ENCODE data around the gene TNIP1. TPM values are rescaled to one million over a fixed set of nuclear protein-coding genes. Genes with fewer than 3 reads are reported as not detected.
A peak's percentile ranks its signal among the peaks of the same experiment; 100 is the strongest.

Gene TNIP1
- total RNA-seq, 1 donor from 2014 or later, result 65.6 TPM

DNA sequence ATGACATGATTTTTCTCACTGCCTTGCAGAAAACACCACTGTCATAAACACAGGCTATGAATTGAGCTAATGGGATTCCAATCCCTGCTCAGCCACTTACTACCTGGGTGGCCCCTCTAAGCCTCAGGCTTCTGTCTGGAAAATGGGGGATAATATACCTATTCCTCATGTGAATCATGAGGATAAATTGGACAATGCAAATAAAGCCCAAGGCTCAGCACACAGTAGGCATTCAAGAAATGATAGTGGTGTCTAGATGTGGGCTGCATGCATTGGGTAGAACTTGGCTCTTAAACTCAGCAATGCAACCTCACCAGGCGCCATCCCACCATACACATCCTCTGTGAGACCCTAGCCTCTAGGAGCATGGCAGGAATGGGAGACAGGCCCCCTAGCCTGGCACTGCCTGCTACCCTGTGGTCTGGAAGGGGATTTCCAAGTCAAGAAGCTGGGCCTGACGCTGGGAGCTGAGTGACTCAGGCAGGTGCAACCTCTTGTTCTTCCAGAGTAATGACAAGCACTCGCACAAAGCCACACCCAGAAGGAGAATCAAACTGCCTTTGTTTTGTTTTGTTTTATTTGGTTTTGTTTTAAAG, 2.3 kb upstream of the TNIP1 start:
- TF ChIP-seq, protein P1, sequence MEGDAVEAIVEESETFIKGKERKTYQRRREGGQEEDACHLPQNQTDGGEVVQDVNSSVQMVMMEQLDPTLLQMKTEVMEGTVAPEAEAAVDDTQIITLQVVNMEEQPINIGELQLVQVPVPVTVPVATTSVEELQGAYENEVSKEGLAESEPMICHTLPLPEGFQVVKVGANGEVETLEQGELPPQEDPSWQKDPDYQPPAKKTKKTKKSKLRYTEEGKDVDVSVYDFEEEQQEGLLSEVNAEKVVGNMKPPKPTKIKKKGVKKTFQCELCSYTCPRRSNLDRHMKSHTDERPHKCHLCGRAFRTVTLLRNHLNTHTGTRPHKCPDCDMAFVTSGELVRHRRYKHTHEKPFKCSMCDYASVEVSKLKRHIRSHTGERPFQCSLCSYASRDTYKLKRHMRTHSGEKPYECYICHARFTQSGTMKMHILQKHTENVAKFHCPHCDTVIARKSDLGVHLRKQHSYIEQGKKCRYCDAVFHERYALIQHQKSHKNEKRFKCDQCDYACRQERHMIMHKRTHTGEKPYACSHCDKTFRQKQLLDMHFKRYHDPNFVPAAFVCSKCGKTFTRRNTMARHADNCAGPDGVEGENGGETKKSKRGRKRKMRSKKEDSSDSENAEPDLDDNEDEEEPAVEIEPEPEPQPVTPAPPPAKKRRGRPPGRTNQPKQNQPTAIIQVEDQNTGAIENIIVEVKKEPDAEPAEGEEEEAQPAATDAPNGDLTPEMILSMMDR (IDR thresholded peaks at IDR 0.05; ENCODE audit: insufficient read depth, low read length, severe bottlenecking), result no peak
- Histone ChIP-seq H3K36me3 (ENCODE audit: control insufficient read depth, insufficient read depth, low read length) (peaks cover 3% of the 10 kb centered on the region), H3K27me3 (ENCODE audit: control insufficient read depth, insufficient read depth, low read length) (no peaks in the 10 kb centered on the region), H3K4me3 (ENCODE audit: low read depth, low read length) (no peak overlapping the region)
- peak; percentile 66 for FAIRE-seq
- DNase-seq (ENCODE audit: low read depth), result peak; percentile 95

DNA sequence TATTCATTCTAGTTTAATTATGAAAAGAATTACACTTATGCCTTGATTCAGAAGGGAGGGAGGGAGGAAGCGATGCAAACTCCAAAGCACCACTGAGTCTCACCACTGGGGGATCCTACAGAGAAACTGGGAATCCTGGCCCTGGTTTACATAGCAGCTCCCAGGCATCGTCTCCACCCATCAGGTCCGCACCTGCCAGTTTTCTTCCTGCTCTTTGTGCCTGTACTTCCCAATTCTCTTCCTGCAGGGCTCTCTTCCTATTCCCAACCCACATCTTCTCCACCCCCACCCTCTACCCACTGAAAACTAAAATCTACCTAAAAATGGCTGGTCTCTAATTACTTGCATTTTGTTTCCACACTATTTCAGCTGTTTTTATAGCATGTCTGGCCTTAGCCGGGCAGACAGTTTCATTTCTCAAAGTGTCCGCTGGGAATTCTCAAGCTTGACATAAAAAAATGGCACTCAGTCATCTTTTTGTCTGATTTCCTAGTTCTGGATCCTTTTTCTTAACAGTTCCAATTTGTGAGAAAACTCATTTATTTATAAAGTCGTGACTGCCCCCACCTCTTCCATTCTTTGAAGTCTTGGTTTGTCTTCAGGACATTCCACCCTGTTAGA, 1.6 kb upstream of the TNIP1 start:
- no peak overlapping the region for H3K4me3 ChIP-seq (ENCODE audit: low read depth, low read length)
- DNase-seq (ENCODE audit: low read depth), result peak; percentile 73
- peaks cover 5% of the 10 kb centered on the region for H3K36me3 ChIP-seq (ENCODE audit: control insufficient read depth, insufficient read depth, low read length)
- TF ChIP-seq, protein P1 (IDR thresholded peaks at IDR 0.05; ENCODE audit: insufficient read depth, low read length, severe bottlenecking), result peak; percentile 32
- FAIRE-seq, result no peak
- H3K27me3 ChIP-seq (ENCODE audit: control insufficient read depth, insufficient read depth, low read length), result no peaks in the 10 kb centered on the region

DNA sequence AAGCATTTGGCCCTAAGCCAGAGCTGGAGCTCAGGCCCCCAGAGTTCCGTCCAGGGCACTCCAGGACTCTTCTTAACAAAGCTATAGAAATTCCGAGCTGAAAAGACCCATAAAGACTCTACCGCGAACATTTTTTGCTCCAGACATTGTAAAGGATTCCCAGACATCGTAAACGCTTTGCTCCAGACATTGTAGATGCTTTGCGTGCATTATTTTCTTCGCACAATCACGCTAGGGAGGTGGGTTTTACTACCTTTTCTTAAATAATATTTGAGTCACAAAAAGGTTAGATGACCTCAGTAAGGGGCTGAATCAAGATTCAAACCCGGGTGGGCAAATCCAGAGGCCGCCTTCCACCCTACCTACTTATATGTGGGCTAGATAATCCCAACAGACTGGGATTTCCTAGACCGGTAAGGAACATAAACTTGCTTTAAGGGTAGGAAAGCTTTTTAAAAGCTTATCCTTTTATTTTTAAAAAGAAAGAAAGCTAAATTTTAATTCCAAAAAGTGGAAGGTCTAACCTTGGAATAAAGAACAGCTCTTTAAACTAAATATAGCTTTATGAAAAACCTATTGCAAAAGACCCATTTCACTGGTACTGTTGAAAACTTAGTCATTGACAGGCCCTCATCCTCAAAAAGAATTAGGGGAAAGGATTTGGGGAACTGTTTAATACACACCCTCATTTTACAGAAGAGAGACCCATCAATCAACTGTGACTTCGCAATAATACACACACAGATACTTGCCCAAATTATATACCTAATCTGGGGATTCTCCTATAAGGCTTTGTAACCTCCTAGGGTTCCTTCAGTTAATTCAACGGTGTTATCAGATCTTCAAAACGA, 822 bp upstream of the TNIP1 start:
- FAIRE-seq (no peak), DNase-seq (ENCODE audit: low read depth) (no peak)
- Histone ChIP-seq H3K36me3 (ENCODE audit: control insufficient read depth, insufficient read depth, low read length) (peaks cover 7% of the 10 kb centered on the region), H3K27me3 (ENCODE audit: control insufficient read depth, insufficient read depth, low read length) (no peaks in the 10 kb centered on the region), H3K4me3 (ENCODE audit: low read depth, low read length) (peak overlapping the region; percentile 80)
- TF ChIP-seq, protein P1 (IDR thresholded peaks at IDR 0.05; ENCODE audit: insufficient read depth, low read length, severe bottlenecking), result no peak

DNA sequence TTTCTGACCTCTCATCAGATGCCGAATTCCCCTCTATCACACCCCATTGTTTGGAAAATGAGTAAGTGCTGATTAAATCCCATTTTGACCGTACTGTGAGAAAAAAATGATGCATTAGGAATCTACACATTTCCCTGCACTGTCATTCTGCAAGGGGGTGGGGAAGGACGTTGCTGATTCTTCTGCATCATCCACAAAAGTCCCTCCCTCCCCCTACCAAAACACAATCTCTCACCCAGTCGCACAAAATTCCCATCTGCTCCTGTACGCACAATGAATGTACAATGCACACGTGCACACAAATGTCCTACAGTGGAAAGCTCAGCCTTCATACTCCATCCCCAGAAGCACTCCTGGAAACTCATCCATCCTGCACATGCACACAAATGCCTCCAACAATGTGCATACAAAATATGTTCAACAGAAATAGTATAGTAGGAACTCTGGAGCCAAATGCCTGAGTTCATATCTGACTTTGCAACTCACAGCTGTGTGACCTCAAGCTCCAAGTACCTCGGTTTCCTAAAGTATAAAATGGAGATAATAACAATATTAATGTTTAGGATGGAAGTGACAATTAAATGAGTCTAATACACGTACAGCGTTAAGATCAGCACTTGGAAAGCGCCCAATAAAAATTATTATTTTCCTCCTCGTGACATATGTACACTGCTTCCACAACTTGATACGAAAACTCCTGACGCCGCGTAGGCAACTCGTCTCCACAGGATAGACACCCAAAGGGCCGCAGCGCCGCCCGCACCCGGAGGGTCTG, 809 bp downstream of the TNIP1 start:
- Histone ChIP-seq H3K27me3 (ENCODE audit: control insufficient read depth, insufficient read depth, low read length) (no peaks in the 10 kb centered on the region), H3K36me3 (ENCODE audit: control insufficient read depth, insufficient read depth, low read length) (peaks cover 7% of the 10 kb centered on the region), H3K4me3 (ENCODE audit: low read depth, low read length) (peak overlapping the region; percentile 80)
- FAIRE-seq, result no peak
- TF ChIP-seq, protein P1 (IDR thresholded peaks at IDR 0.05; ENCODE audit: insufficient read depth, low read length, severe bottlenecking), result no peak
- DNase-seq (ENCODE audit: low read depth), result peak; percentile 90

DNA sequence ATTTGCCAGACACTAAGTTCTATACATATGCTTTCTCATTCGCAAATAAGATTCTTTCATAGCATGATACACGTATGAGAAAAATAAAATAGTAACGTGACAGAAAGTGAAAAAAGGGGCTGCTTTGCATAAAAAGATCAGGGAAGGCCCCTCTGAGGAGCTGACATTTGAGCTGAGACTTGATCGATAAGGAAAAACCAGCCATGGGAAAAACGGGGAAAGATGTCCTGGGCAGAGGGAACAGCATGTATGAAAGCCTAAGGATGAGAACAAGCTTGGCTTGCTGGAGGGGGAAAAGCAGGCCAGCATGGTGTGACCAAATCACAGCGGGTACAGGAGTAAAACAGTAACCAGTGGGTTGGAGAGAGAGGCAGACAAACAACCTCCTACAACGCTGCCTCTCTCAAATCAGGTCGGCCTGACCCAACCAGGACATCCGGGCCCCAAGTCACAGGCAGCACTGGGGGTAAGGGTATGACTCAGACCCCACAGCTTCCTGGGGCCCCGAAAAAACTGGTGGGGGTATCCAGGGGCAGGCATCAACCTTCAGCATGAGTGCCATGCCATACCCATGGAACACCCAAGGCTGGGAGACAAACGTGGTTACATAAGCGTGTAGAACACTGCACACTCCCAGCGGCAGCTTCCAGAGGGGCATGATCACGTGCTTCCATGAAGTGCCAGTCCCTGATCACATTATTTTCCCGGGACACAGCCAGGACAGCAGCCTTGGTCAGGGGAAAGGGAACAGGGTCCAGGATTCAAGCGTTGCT, 2.2 kb downstream of the TNIP1 start:
- FAIRE-seq (no peak), DNase-seq (ENCODE audit: low read depth) (no peak)
- H3K4me3 ChIP-seq (ENCODE audit: low read depth, low read length), result no peak overlapping the region
- peaks cover 7% of the 10 kb centered on the region for H3K36me3 ChIP-seq (ENCODE audit: control insufficient read depth, insufficient read depth, low read length)
- TF ChIP-seq, protein P1 (IDR thresholded peaks at IDR 0.05; ENCODE audit: insufficient read depth, low read length, severe bottlenecking), result no peak
- no peaks in the 10 kb centered on the region for H3K27me3 ChIP-seq (ENCODE audit: control insufficient read depth, insufficient read depth, low read length)
